Upper lobe of right lung (tissue), 1 donor: ENCODE data around the gene ABR. TPM values are rescaled to one million over a fixed set of nuclear protein-coding genes. Genes with fewer than 3 reads are reported as not detected.
"Not testable (repeated sequence)": the region's sequence is repeated elsewhere in the genome, so short reads cannot be mapped to it uniquely, and the experiment has no call there.

ENCODE experiments used
- ATAC-seq: fragments of 200-7000 bp; cut with Tn5 transposase; one replicate; pipeline ENCODE4 v1.9.1; 2020; ENCODE audit warnings: mild to moderate bottlenecking, moderate library complexity
- DNase-seq: peaks from one replicate; pipeline ENCODE4 v3.0.0-alpha.2; 2020
- H3K27ac ChIP-seq: fragments of 200-600 bp; one replicate; pipeline ENCODE4 v1.8.0; 2022
- H3K27me3 ChIP-seq: fragments of 200-600 bp; one replicate; pipeline ENCODE4 v1.8.0; 2022; ENCODE audit warnings: mild to moderate bottlenecking
- H3K36me3 ChIP-seq: fragments of 200-600 bp; one replicate; pipeline ENCODE4 v1.8.0; 2022
- H3K4me1 ChIP-seq: fragments of 200-600 bp; one replicate; pipeline ENCODE4 v1.8.0; 2022
- H3K4me3 ChIP-seq: fragments of 200-600 bp; one replicate; pipeline ENCODE4 v1.8.0; 2022; ENCODE audit warnings: mild to moderate bottlenecking
- H3K9me3 ChIP-seq: fragments of 200-600 bp; one replicate; pipeline ENCODE4 v1.8.0; 2022
- intact Hi-C: fragments of 100-400 bp; cut with DNase I; formaldehyde crosslinking; loops from one replicate; pipeline ENCODE4 v1.11.0; 2022
- total RNA-seq: library from RNA; stranded (reverse); fragmentation: NEBNext Ultra II Directional; extraction: Animal tissue kit (Norgen Biotek cat#: 25700); gene quantifications from one replicate; pipeline ENCODE4 v1.2.1, GENCODE V29; 2021
- TF ChIP-seq, protein P1 (sequence below): fragments of 200-600 bp; IDR thresholded peaks from one replicate; pipeline ENCODE4 v1.8.0; 2022; ENCODE audit warnings: antibody characterized with exemption
- donor health status: DM: no; HTN: yes; CAD: no; lungs with severe emphysema.

ABR gene
- total RNA-seq, 1 donor from 2014 or later: 185 TPM

DNA sequence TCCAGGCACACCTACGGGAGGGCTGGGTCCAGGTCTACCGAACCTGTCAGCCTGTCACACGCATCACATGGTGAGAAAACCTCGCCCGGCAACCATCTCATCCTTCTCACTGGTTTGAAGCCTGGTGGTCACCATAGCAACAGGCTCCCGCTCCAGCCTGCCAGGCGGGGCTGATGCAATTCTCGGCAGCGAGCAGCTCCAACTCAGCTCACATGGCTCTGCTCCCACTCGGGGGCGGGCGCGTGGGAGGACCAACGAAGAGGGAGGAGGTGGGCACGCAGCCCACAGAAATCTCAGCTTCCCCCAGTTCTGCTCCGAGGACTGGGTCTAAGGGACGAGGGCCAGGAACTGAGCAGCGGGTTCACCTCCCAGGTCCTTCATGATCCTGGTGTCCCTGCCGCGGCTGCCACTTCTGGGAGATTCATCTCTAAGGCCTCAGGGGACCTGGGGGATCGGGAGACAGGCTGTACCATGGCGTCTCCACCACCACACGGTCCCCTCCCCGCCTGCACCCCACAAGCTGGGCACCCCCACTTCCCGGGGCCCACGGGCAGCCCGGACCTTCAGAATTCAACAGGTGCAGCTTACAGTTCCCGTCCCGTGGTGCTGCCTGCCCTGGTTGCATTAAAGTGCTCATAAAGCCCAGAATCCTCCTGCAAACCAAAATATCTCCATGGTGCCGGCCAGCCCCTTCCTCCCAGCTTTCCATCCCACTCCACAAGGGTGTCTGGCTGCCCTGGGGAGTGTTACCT is 25.8 kb downstream of the ABR start:
- no peaks in the 10 kb centered on the region for H3K9me3 ChIP-seq
- no peaks in the 10 kb centered on the region for H3K27me3 ChIP-seq
- peaks cover 6% of the 10 kb centered on the region for H3K36me3 ChIP-seq
- no peak overlapping the region for H3K4me3 ChIP-seq
- TF ChIP-seq, protein P1, sequence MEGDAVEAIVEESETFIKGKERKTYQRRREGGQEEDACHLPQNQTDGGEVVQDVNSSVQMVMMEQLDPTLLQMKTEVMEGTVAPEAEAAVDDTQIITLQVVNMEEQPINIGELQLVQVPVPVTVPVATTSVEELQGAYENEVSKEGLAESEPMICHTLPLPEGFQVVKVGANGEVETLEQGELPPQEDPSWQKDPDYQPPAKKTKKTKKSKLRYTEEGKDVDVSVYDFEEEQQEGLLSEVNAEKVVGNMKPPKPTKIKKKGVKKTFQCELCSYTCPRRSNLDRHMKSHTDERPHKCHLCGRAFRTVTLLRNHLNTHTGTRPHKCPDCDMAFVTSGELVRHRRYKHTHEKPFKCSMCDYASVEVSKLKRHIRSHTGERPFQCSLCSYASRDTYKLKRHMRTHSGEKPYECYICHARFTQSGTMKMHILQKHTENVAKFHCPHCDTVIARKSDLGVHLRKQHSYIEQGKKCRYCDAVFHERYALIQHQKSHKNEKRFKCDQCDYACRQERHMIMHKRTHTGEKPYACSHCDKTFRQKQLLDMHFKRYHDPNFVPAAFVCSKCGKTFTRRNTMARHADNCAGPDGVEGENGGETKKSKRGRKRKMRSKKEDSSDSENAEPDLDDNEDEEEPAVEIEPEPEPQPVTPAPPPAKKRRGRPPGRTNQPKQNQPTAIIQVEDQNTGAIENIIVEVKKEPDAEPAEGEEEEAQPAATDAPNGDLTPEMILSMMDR: no peak
- no peak overlapping the region for H3K27ac ChIP-seq
- peak; percentile 77 for DNase-seq
- peak; percentile 27 for ATAC-seq
- intact Hi-C loops: no loop called here
- peaks cover 9% of the 10 kb centered on the region for H3K4me1 ChIP-seq

DNA sequence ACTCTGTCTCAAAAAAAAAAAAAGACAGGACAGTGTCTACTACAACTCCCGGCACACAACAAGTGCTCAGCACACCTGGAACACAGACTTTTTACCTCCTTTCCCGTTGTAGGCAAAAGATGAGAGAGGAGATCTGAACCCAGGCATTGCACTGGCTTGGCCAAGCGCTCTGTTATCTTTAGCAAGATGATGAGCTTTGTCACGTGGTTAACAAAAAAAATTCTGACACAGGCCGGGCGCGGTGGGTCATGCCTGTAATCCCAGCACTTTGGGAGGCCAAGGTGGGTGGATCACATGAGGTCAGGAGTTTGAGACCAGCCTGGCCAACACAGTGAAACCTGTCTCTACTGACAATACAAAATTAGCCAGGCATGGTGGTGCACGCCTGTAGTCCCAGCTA is 27.2 kb downstream of the ABR start:
- intact Hi-C loops: not testable (repeated sequence)

DNA sequence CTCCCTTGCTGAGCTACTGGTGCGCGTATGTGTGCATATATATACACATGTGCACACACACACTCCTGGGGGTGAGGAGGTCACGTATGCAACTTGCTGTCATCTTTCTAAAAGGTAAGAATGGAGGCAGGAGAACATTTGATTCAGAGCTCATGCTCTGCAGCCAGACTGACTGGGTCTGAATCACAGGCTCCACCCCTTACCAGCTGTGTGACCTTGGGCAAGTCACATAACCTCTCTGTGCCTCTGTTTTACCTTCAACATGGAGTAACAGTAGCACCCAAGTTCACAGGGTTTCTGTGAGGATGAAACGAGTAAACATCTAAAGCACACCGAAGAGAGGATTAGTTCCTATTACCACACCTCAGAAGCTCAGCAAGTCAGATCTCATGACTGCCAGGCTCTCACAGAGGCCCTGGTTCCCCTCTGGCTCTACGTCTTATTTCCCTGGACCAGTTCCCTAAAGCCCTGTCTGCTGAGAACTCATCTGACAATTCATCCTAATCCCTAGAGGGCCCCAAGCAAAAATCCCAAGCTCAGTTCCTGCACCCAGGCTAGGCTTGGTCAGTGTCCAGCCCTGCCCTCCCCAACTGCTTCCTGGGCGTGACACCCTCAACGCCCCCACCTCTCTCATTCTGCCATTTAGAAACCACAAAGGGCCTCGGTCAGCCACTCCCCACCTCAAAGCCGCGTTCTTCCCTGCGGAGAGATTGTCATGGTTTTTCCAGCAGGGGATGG is 28.7 kb downstream of the ABR start:
- no peak overlapping the region for H3K27ac ChIP-seq
- intact Hi-C loops: no loop called here

More for the DNA sequence above, 27.2 kb downstream of the ABR start:
- H3K36me3 ChIP-seq, H3K4me3 ChIP-seq, H3K9me3 ChIP-seq, H3K27ac ChIP-seq, H3K27me3 ChIP-seq, ATAC-seq, H3K4me1 ChIP-seq, DNase-seq: not testable (repeated sequence)

DNA sequence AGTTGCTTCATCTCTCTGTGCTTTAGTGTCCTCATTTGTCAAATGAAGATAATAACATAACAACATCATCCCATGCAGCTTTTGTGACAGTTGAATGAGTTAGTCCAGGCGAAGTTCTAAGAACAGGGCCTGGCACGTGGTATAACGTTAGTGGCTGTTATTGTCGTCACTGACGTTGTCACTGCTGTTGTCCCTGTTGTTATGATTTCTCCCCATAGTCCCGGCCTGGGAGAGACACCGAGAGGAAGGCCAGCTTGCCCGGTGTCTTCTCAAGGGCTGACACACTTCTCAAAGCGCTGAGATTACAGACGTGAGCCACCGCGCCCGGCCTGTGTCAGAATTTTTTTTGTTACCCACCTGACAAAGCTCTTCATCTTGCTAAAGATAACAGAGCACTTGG is 29.9 kb downstream of the ABR start:
- Histone ChIP-seq H3K4me1 (peaks cover 9% of the 10 kb centered on the region), H3K27ac (no peak overlapping the region), H3K27me3 (no peaks in the 10 kb centered on the region), H3K4me3 (no peak overlapping the region), H3K9me3 (no peaks in the 10 kb centered on the region), H3K36me3 (peaks cover 6% of the 10 kb centered on the region)
- no peak for DNase-seq
- TF ChIP-seq, protein P1: no peak
- ATAC-seq: no peak
- intact Hi-C loops: no loop called here

More for the DNA sequence above, 28.7 kb downstream of the ABR start:
- H3K27me3 ChIP-seq: no peaks in the 10 kb centered on the region
- H3K4me1 ChIP-seq: peaks cover 9% of the 10 kb centered on the region
- ATAC-seq: peak; percentile 59
- no peak overlapping the region for H3K4me3 ChIP-seq
- H3K36me3 ChIP-seq: peaks cover 6% of the 10 kb centered on the region
- DNase-seq: no peak
- TF ChIP-seq, protein P1: no peak
- H3K9me3 ChIP-seq: no peaks in the 10 kb centered on the region

DNA sequence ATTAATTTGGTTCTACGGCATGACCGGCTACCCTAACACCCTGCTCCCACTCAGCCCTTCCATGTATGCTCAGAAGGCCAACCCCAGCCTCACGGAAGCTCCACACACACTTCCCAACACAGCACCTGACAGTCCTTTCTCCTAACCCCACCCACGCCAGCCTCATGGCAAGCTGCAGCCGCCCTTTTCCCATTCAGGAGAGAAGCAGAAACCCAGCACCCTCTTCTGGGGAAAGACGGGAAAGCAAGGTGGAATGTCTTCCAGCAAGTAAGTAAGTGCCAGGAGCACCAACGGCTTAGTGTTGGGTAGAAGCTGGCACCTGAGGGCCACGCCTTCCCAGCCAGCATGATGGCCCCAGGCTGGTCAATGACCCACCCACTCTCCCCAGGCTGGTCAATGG is 32.1 kb downstream of the ABR start:
- no peaks in the 10 kb centered on the region for H3K9me3 ChIP-seq
- H3K27ac ChIP-seq: no peak overlapping the region
- DNase-seq (no peak), ATAC-seq (peak; percentile 76)
- TF ChIP-seq, protein P1: peak; percentile 37
- H3K4me1 ChIP-seq: peaks cover 9% of the 10 kb centered on the region
- H3K36me3 ChIP-seq: peaks cover 6% of the 10 kb centered on the region
- intact Hi-C loops: no loop called here
- H3K27me3 ChIP-seq: no peaks in the 10 kb centered on the region
- no peak overlapping the region for H3K4me3 ChIP-seq

DNA sequence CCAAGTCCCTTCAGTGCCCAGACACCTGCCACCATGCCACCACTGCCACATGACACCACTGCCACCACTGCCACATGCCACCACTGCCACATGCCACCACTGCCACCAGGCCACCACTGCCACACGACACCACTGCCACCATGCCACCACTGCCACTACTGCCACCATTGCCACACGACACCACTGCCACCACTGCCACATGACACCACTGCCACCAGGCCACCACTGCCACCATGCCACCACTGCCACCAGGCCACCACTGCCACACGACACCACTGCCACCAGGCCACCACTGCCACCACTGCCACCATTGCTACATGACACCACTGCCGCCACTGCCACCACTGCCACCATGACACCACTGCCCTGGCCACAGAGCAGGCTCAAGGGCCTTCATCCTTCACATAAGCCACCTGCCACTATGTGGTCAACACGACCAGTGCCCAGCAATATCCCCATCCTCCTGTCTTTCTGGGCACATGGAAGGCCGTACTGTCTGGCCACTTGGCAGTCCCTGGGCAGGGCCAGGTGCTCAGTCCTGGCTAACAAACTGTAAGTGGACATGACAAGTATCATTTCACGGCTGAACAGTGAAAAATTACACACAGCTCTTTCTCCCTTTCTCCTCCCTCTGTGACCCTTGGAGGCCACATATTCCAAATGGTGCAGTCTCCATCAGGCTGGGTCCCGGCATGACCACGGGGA is 33.1 kb downstream of the ABR start:
- Histone ChIP-seq H3K27ac (no peak overlapping the region), H3K27me3 (no peaks in the 10 kb centered on the region), H3K4me3 (no peak overlapping the region), H3K9me3 (no peaks in the 10 kb centered on the region), H3K4me1 (peaks cover 9% of the 10 kb centered on the region), H3K36me3 (peaks cover 6% of the 10 kb centered on the region)
- no peak for ATAC-seq
- TF ChIP-seq, protein P1: no peak
- intact Hi-C loops: no loop called here
- DNase-seq: no peak
